BE2C (cell line): Measurements from ENCODE around the gene ZBTB25.

ENCODE experiments used
- DNase-seq: peaks from one replicate; pipeline ENCODE4 v3.0.0-alpha.2; 2020
- H3K27me3 ChIP-seq: fragments of 250-450 bp; sonication (Bioruptor Pico); 2 replicates; pipeline ENCODE4 v1.5.1; 2020; ENCODE audit warnings: mild to moderate bottlenecking
- H3K36me3 ChIP-seq: fragments of 250-450 bp; sonication (Bioruptor Pico); 2 replicates; pipeline ENCODE4 v1.5.1; 2020; ENCODE audit warnings: mild to moderate bottlenecking
- H3K4me1 ChIP-seq: fragments of 250-450 bp; sonication (Bioruptor Pico); 2 replicates; pipeline ENCODE4 v1.5.1; 2020
- H3K4me3 ChIP-seq: 2 replicates; pipeline ENCODE4 v1.5.1; 2011; ENCODE audit warnings: low read depth, low read length
- H3K9me3 ChIP-seq: fragments of 250-450 bp; sonication (Bioruptor Pico); 2 replicates; pipeline ENCODE4 v1.5.1; 2020
- CTCF ChIP-seq: IDR thresholded peaks from 2 replicates; pipeline ENCODE4 v1.5.1; 2012; ENCODE audit warnings: mild to moderate bottlenecking, low read depth, low read length

ZBTB25 gene

GRCh38 chr14:64442300-64442988 is 61.2 kb downstream of the ZBTB25 start:
- Histone ChIP-seq H3K9me3 (no peaks in the 10 kb centered on the region), H3K4me3 (no peak overlapping the region), H3K4me1 (peaks cover 42% of the 10 kb centered on the region), H3K27me3 (no peaks in the 10 kb centered on the region), H3K36me3 (peaks cover 74% of the 10 kb centered on the region)
- peak; percentile 49 for DNase-seq
- TF ChIP-seq CTCF = 0 out of 2 replicates have a peak, but pooled peaks have one; percentile 2

- no peak overlapping the region for H3K4me3 ChIP-seq
- no peak for DNase-seq
- H3K36me3 ChIP-seq = peaks cover 89% of the 10 kb centered on the region
- TF ChIP-seq CTCF = no peak
- H3K9me3 ChIP-seq = no peaks in the 10 kb centered on the region
- H3K27me3 ChIP-seq = no peaks in the 10 kb centered on the region
- H3K4me1 ChIP-seq = peaks cover 33% of the 10 kb centered on the region
Measured at GRCh38 chr14:64440494-64440893, 63.1 kb downstream of the ZBTB25 start.

GRCh38 chr14:64439141-64439540 is 64.5 kb downstream of the ZBTB25 start:
- peaks cover 20% of the 10 kb centered on the region for H3K4me1 ChIP-seq
- H3K9me3 ChIP-seq = no peaks in the 10 kb centered on the region
- H3K27me3 ChIP-seq = no peaks in the 10 kb centered on the region
- no peak for TF ChIP-seq CTCF
- no peak overlapping the region for H3K4me3 ChIP-seq
- DNase-seq = no peak
- H3K36me3 ChIP-seq = peaks cover 93% of the 10 kb centered on the region

- Histone ChIP-seq H3K4me1 (peaks cover 14% of the 10 kb centered on the region), H3K27me3 (no peaks in the 10 kb centered on the region), H3K9me3 (no peaks in the 10 kb centered on the region), H3K4me3 (no peak overlapping the region), H3K36me3 (peaks cover 91% of the 10 kb centered on the region)
- TF ChIP-seq CTCF = no peak
- no peak for DNase-seq
Measured at GRCh38 chr14:64438181-64438841, 65.3 kb downstream of the ZBTB25 start.

- Histone ChIP-seq H3K27me3 (no peaks in the 10 kb centered on the region), H3K9me3 (no peaks in the 10 kb centered on the region), H3K4me1 (no peaks in the 10 kb centered on the region), H3K36me3 (peaks cover 92% of the 10 kb centered on the region), H3K4me3 (no peak overlapping the region)
- TF ChIP-seq CTCF = no peak
- no peak for DNase-seq
Measured at GRCh38 chr14:64434528-64434927, 69.1 kb downstream of the ZBTB25 start.

- Histone ChIP-seq H3K27me3 (no peaks in the 10 kb centered on the region), H3K4me1 (no peaks in the 10 kb centered on the region), H3K9me3 (no peaks in the 10 kb centered on the region), H3K36me3 (peaks cover 94% of the 10 kb centered on the region), H3K4me3 (no peak overlapping the region)
- TF ChIP-seq CTCF = no peak
- DNase-seq = no peak
Measured at GRCh38 chr14:64423987-64424386, 79.7 kb downstream of the ZBTB25 start.
